ENCODE measurements around the gene GPR153. TPM values are rescaled to one million over a fixed set of nuclear protein-coding genes. Genes with fewer than 3 reads are reported as not detected.

The GPR153 gene
- total and polyA plus RNA-seq, 9 donors: 9.8 to 22.1 (median 17.0) TPM

DNA sequence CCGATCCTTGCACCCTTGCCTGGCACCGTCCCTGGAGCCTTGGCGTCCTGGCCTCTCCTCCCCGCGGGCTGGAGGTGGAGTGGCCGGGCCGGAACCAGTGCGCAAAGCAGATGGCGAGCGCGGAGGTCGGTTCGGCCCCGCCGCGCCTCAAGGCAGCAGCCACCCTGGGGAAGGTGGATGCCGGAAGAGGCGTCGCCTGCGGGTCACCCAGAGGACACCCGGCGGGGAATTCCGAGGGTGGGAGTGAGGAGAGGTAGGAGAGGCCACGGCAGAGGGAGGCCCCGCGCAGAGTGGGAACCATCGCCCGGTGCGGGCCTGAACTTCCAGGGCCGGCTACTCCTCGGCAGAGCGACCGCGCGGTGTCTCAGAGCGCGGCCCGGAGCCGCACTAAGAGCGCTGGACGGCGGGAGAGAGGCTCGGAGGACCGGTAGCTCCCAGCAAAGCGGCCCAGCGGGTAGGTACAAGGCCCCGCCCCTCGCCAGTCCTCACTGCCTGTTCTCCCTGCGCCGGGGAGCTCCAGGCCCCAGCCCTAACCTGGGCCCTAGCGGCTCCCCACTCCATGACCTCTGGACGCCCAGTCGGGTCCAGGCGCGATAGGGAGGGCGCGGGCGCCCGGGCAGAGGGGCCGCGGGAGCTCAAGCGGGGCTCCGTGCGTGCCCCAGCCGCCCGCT is 54.9 kb downstream of the GPR153 start, which contains the start of gene RNF207:
TSS of gene RNF207 (plus strand) at position 271 of the 671 bp plus-strand sequence. CDS start 417 bp downstream, outside the sequence.
- Histone ChIP-seq H3K4me1 (ENCODE audit: control insufficient read depth, insufficient read depth, low read length) (peaks cover 46% of the 10 kb centered on the region), H3K9me3 (replicated peaks; ENCODE audit: control insufficient read depth, low read depth, low read length) (no peaks in the 10 kb centered on the region), H3K27ac (ENCODE audit: low read length) (peak within 1 kb of the TSS; percentile 83), H3K27me3 (ENCODE audit: control insufficient read depth, insufficient read depth, low read length) (peaks cover 37% of the 10 kb centered on the region), H3K4me3 (ENCODE audit: low read length) (peak within 1 kb of the TSS; percentile 49), H3K36me3 (ENCODE audit: control insufficient read depth, insufficient read depth, low read length) (peaks cover 8% of the 10 kb centered on the region)
- WGBS (ENCODE audit: insufficient coverage): 1% methylated on average over 64 of the region's 66 CpGs
- DNase-seq: peak; percentile 81

DNA sequence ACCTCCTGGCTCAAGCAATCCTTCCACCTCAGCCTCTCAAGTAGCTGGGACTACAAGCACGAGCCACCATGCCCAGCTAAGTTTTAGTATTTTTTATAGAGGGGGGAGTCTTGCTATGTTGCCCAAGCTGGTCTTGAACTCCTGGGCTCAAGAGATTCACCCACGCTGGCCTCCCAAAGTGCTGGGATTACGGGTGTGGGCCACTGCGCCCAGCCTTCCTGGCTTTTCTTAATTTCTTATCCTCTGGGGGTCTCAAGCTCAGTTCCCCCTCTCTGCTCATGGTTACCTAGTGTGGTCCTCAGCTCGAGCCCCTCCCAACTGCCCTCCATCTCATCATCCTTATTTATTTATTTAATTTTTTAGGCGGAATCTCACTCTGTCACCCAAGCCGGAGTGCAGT is 58.6 kb downstream of the GPR153 start:
- WGBS (ENCODE audit: insufficient coverage): 91% methylated on average over 6 of the region's 7 CpGs
- Histone ChIP-seq H3K27me3 (ENCODE audit: control insufficient read depth, insufficient read depth, low read length) (peaks cover 26% of the 10 kb centered on the region), H3K36me3 (ENCODE audit: control insufficient read depth, insufficient read depth, low read length) (peaks cover 5% of the 10 kb centered on the region), H3K9me3 (replicated peaks; ENCODE audit: control insufficient read depth, low read depth, low read length) (no peaks in the 10 kb centered on the region), H3K4me3 (ENCODE audit: low read length) (no peak overlapping the region), H3K4me1 (ENCODE audit: control insufficient read depth, insufficient read depth, low read length) (peaks cover 41% of the 10 kb centered on the region), H3K27ac (ENCODE audit: low read length) (no peak overlapping the region)
- no peak for DNase-seq

- Histone ChIP-seq H3K27me3 (ENCODE audit: control insufficient read depth, insufficient read depth, low read length) (peaks cover 7% of the 10 kb centered on the region), H3K4me1 (ENCODE audit: control insufficient read depth, insufficient read depth, low read length) (peaks cover 25% of the 10 kb centered on the region), H3K36me3 (ENCODE audit: control insufficient read depth, insufficient read depth, low read length) (peaks cover 15% of the 10 kb centered on the region), H3K9me3 (replicated peaks; ENCODE audit: control insufficient read depth, low read depth, low read length) (no peaks in the 10 kb centered on the region), H3K4me3 (ENCODE audit: low read length) (peak overlapping the region; percentile 99), H3K27ac (ENCODE audit: low read length) (peak overlapping the region; percentile 88)
- WGBS (ENCODE audit: insufficient coverage): 45% methylated on average over 7 of the region's 10 CpGs
- DNase-seq: peak; percentile 52
These were observed 60.6 kb downstream of the GPR153 start for GRCh38 chr1:6200188-6200809.

GRCh38 chr1:6199298-6200187 is 61.4 kb downstream of the GPR153 start, which contains the start of gene RPL22:
RPL22 (minus strand) TSS chr1:6199595; CDS start chr1:6199573, 22 bp downstream.
- Histone ChIP-seq H3K9me3 (replicated peaks; ENCODE audit: control insufficient read depth, low read depth, low read length) (no peaks in the 10 kb centered on the region), H3K27ac (ENCODE audit: low read length) (peak within 1 kb of the TSS; percentile 88), H3K4me1 (ENCODE audit: control insufficient read depth, insufficient read depth, low read length) (peaks cover 17% of the 10 kb centered on the region), H3K27me3 (ENCODE audit: control insufficient read depth, insufficient read depth, low read length) (peaks cover 4% of the 10 kb centered on the region), H3K4me3 (ENCODE audit: low read length) (peak within 1 kb of the TSS; percentile 99), H3K36me3 (ENCODE audit: control insufficient read depth, insufficient read depth, low read length) (peaks cover 20% of the 10 kb centered on the region)
- peak; percentile 100 for DNase-seq
- WGBS (ENCODE audit: insufficient coverage): 1% methylated on average over 35 of the region's 53 CpGs

- Histone ChIP-seq H3K27me3 (ENCODE audit: control insufficient read depth, insufficient read depth, low read length) (peaks cover 4% of the 10 kb centered on the region), H3K4me1 (ENCODE audit: control insufficient read depth, insufficient read depth, low read length) (peaks cover 17% of the 10 kb centered on the region), H3K36me3 (ENCODE audit: control insufficient read depth, insufficient read depth, low read length) (peaks cover 25% of the 10 kb centered on the region), H3K9me3 (replicated peaks; ENCODE audit: control insufficient read depth, low read depth, low read length) (no peaks in the 10 kb centered on the region), H3K27ac (ENCODE audit: low read length) (peak overlapping the region; percentile 76), H3K4me3 (ENCODE audit: low read length) (peak overlapping the region; percentile 99)
- 0% methylated on average over 28 of the region's 31 CpGs for WGBS (ENCODE audit: insufficient coverage)
- no peak for DNase-seq
These were observed 62.1 kb downstream of the GPR153 start for GRCh38 chr1:6198646-6199297.

DNA sequence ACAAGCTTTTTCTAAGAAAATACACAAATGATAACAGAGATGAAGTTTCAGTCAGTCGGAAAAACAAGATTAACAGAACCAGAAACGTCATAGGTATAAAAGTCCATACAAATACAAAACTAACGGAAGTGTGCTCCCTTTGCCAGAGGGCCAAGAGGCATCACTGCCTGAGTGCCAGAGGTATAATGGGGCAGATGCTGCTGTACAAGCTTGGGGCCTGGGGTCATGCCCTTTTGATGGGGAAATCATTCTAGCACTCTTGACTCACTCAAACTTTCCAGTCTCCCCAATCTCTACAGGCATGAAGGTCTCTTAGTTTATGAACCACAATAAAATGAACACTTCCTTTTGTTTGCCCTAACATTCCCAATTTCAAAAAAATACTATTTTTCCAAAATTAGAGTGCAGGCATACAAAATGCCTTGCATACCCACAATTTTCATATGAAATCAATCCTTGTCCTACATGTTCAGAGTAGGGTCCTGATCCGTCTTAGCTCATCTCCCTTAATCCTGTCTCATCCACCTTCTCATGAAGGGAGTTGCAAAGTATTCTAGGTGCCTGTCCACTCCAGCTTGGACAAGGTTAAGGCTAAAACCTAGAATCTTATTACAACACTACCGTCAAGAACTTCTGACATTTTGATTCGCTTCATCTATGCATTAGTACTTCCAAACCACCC is 63.0 kb downstream of the GPR153 start:
- WGBS (ENCODE audit: insufficient coverage): 50% methylated on average over 3 of the region's 6 CpGs
- H3K4me1 ChIP-seq (ENCODE audit: control insufficient read depth, insufficient read depth, low read length): peaks cover 17% of the 10 kb centered on the region
- peaks cover 32% of the 10 kb centered on the region for H3K36me3 ChIP-seq (ENCODE audit: control insufficient read depth, insufficient read depth, low read length)
- H3K4me3 ChIP-seq (ENCODE audit: low read length): peak overlapping the region; percentile 99
- H3K27ac ChIP-seq (ENCODE audit: low read length): no peak overlapping the region
- peaks cover 4% of the 10 kb centered on the region for H3K27me3 ChIP-seq (ENCODE audit: control insufficient read depth, insufficient read depth, low read length)
- DNase-seq: no peak
- no peaks in the 10 kb centered on the region for H3K9me3 ChIP-seq (replicated peaks; ENCODE audit: control insufficient read depth, low read depth, low read length)

Other genes with a start within 250 kb of the GPR153 start
- gene KCNAB2, start 215.2 kb downstream of the GPR153 start, total RNA-seq: 2.4 TPM
- 1 to 10 TPM; 3.8 to 7.8 (median 5.4) TPM for gene KCNAB2, start 215.2 kb downstream of the GPR153 start, polyA plus RNA-seq (ENCODE audit: insufficient read depth in 1 of 8, insufficient read length in 8 of 8, low replicate concordance in 1 of 8)
- 0.09 TPM for gene CHD5, start 80.8 kb downstream of the GPR153 start, total RNA-seq
- under 1 TPM; 0.11 to 0.26 (median 0.19) TPM for gene CHD5, start 80.8 kb downstream of the GPR153 start, polyA plus RNA-seq (ENCODE audit: insufficient read depth in 1 of 8, insufficient read length in 8 of 8, low replicate concordance in 1 of 8)
- gene RPL22, start 61.5 kb downstream of the GPR153 start, total RNA-seq: 581 TPM
- 100 to 1,000 TPM; 487 to 828 (median 601) TPM for gene RPL22, start 61.5 kb downstream of the GPR153 start, polyA plus RNA-seq (ENCODE audit: insufficient read depth in 1 of 8, insufficient read length in 8 of 8, low replicate concordance in 1 of 8)
- gene RNF207, start 55.0 kb downstream of the GPR153 start, total RNA-seq: 16.4 TPM
- gene RNF207, start 55.0 kb downstream of the GPR153 start, polyA plus RNA-seq (ENCODE audit: insufficient read depth in 1 of 8, insufficient read length in 8 of 8, low replicate concordance in 1 of 8): 10 to 100 TPM; 13.4 to 41.6 (median 24.0) TPM
- gene ICMT, start 25.1 kb downstream of the GPR153 start, total RNA-seq: 38.6 TPM
- 10 to 100 TPM; 33.1 to 47.8 (median 40.2) TPM for gene ICMT, start 25.1 kb downstream of the GPR153 start, polyA plus RNA-seq (ENCODE audit: insufficient read depth in 1 of 8, insufficient read length in 8 of 8, low replicate concordance in 1 of 8)
- not detected for gene HES3, start 16.9 kb downstream of the GPR153 start, total RNA-seq
- not detected for gene HES3, start 16.9 kb downstream of the GPR153 start, polyA plus RNA-seq (ENCODE audit: insufficient read depth in 1 of 8, insufficient read length in 8 of 8, low replicate concordance in 1 of 8)
- gene ACOT7, start 132.7 kb upstream of the GPR153 start, total RNA-seq: 7.5 TPM
- gene ACOT7, start 132.7 kb upstream of the GPR153 start, polyA plus RNA-seq (ENCODE audit: insufficient read depth in 1 of 8, insufficient read length in 8 of 8, low replicate concordance in 1 of 8): 10 to 100 TPM; 17.2 to 24.0 (median 20.6) TPM
- gene HES2, start 158.8 kb upstream of the GPR153 start, total RNA-seq: not detected
- gene HES2, start 158.8 kb upstream of the GPR153 start, polyA plus RNA-seq (ENCODE audit: insufficient read depth in 1 of 8, insufficient read length in 8 of 8, low replicate concordance in 1 of 8): under 1 TPM in 5 of 8 donors, not detected in 3; 0.06 to 0.62 (median 0.10) TPM
- gene ESPN, start 163.7 kb upstream of the GPR153 start, total RNA-seq: 0.22 TPM
- 10 to 100 TPM in 1 of 8 donors, 1 to 10 TPM in 7; 1.2 to 14.3 (median 2.0) TPM for gene ESPN, start 163.7 kb upstream of the GPR153 start, polyA plus RNA-seq (ENCODE audit: insufficient read depth in 1 of 8, insufficient read length in 8 of 8, low replicate concordance in 1 of 8)
- 10.3 TPM for gene TNFRSF25, start 205.1 kb upstream of the GPR153 start, total RNA-seq
- gene TNFRSF25, start 205.1 kb upstream of the GPR153 start, polyA plus RNA-seq (ENCODE audit: insufficient read depth in 1 of 8, insufficient read length in 8 of 8, low replicate concordance in 1 of 8): 10 to 100 TPM in 5 of 8 donors, 1 to 10 TPM in 3; 5.3 to 18.3 (median 11.3) TPM
- gene PLEKHG5, start 230.6 kb upstream of the GPR153 start, total RNA-seq: 12.1 TPM
- gene PLEKHG5, start 230.6 kb upstream of the GPR153 start, polyA plus RNA-seq (ENCODE audit: insufficient read depth in 1 of 8, insufficient read length in 8 of 8, low replicate concordance in 1 of 8): 10 to 100 TPM in 5 of 8 donors, 1 to 10 TPM in 3; 7.6 to 14.5 (median 11.6) TPM